Measurements from ENCODE around the gene TMTC2. TPM values are rescaled to one million over a fixed set of nuclear protein-coding genes. Genes with fewer than 3 reads are reported as not detected.

Gene TMTC2
- total RNA-seq, 1 donor from 2014 or later, result 25.5 TPM

GRCh38 chr12:82666830-82667229 is 19.9 kb upstream of the TMTC2 start:
- no peak for TF ChIP-seq EZH2 (IDR thresholded peaks at IDR 0.05)
- no peak for TF ChIP-seq EZH2phosphoT487 (IDR thresholded peaks at IDR 0.05)
- TF ChIP-seq CTCF (IDR thresholded peaks at IDR 0.05), result no peak

GRCh38 chr12:82671673-82672195 is 15.0 kb upstream of the TMTC2 start:
- Histone ChIP-seq H3K4me2 (no peak overlapping the region), H3F3A (ENCODE audit: low read depth) (no peaks in the 10 kb centered on the region), H3K9me3 (ENCODE audit: low read depth) (no peaks in the 10 kb centered on the region), H3K4me3 (no peak overlapping the region), H3K27ac (no peak overlapping the region), H4K20me1 (ENCODE audit: low read depth) (no peaks in the 10 kb centered on the region), H3K4me1 (no peaks in the 10 kb centered on the region), H2AFZ (replicated peaks) (no peak overlapping the region), H3K9ac (no peak overlapping the region), H3K36me3 (no peaks in the 10 kb centered on the region), H3K79me2 (ENCODE audit: low read depth) (no peaks in the 10 kb centered on the region), H3K27me3 (no peaks in the 10 kb centered on the region)
- Mint-ChIP-seq H3K4me3 (no peak overlapping the region), H3K27ac (no peak overlapping the region), H3K4me1 (peaks cover 3% of the 10 kb centered on the region), H3K36me3 (no peaks in the 10 kb centered on the region), H3K9me3 (no peaks in the 10 kb centered on the region), H3K27me3 (ENCODE audit: insufficient read depth, low read depth) (no peaks in the 10 kb centered on the region)
- TF ChIP-seq CTCF (IDR thresholded peaks at IDR 0.05), result no peak
- TF ChIP-seq EZH2 (IDR thresholded peaks at IDR 0.05), result no peak
- TF ChIP-seq EZH2phosphoT487 (IDR thresholded peaks at IDR 0.05), result no peak
- no peak for DNase-seq (ENCODE audit: low spot score)

More at GRCh38 chr12:82666830-82667229, 19.9 kb upstream of the TMTC2 start:
- Mint-ChIP-seq H3K36me3 (no peaks in the 10 kb centered on the region), H3K9me3 (no peaks in the 10 kb centered on the region), H3K27ac (no peak overlapping the region), H3K4me1 (peaks cover 29% of the 10 kb centered on the region), H3K4me3 (no peak overlapping the region), H3K27me3 (ENCODE audit: insufficient read depth, low read depth) (no peaks in the 10 kb centered on the region)
- H3K79me2 ChIP-seq (ENCODE audit: low read depth), result no peaks in the 10 kb centered on the region
- no peaks in the 10 kb centered on the region for H3K9me3 ChIP-seq (ENCODE audit: low read depth)
- H3K4me3 ChIP-seq, result no peak overlapping the region
- no peak overlapping the region for H3K9ac ChIP-seq
- H3K4me1 ChIP-seq, result peaks cover 7% of the 10 kb centered on the region
- peak overlapping the region; percentile 50 for H2AFZ ChIP-seq (replicated peaks)
- H3F3A ChIP-seq (ENCODE audit: low read depth), result no peaks in the 10 kb centered on the region
- no peaks in the 10 kb centered on the region for H3K27me3 ChIP-seq
- H3K4me2 ChIP-seq, result no peak overlapping the region
- no peaks in the 10 kb centered on the region for H4K20me1 ChIP-seq (ENCODE audit: low read depth)
- no peak for DNase-seq (ENCODE audit: low spot score)
- no peak overlapping the region for H3K27ac ChIP-seq
- no peaks in the 10 kb centered on the region for H3K36me3 ChIP-seq

- H4K20me1 ChIP-seq (ENCODE audit: low read depth), result no peaks in the 10 kb centered on the region
- DNase-seq (ENCODE audit: low spot score), result no peak
- no peaks in the 10 kb centered on the region for H3K79me2 ChIP-seq (ENCODE audit: low read depth)
- TF ChIP-seq CTCF (IDR thresholded peaks at IDR 0.05) (no peak), EZH2 (IDR thresholded peaks at IDR 0.05) (no peak), EZH2phosphoT487 (IDR thresholded peaks at IDR 0.05) (no peak)
- H3K36me3 ChIP-seq, result no peaks in the 10 kb centered on the region
- H3F3A ChIP-seq (ENCODE audit: low read depth), result no peaks in the 10 kb centered on the region
- H3K9me3 Mint-ChIP-seq, result no peaks in the 10 kb centered on the region
- no peaks in the 10 kb centered on the region for H3K27me3 ChIP-seq
- H2AFZ ChIP-seq (replicated peaks), result no peak overlapping the region
- H3K27ac Mint-ChIP-seq, result no peak overlapping the region
- H3K4me2 ChIP-seq, result no peak overlapping the region
- H3K27ac ChIP-seq, result no peak overlapping the region
- no peaks in the 10 kb centered on the region for H3K9me3 ChIP-seq (ENCODE audit: low read depth)
- H3K4me1 ChIP-seq, result no peaks in the 10 kb centered on the region
- no peak overlapping the region for H3K9ac ChIP-seq
- no peaks in the 10 kb centered on the region for H3K27me3 Mint-ChIP-seq (ENCODE audit: insufficient read depth, low read depth)
- no peak overlapping the region for H3K4me3 Mint-ChIP-seq
- H3K36me3 Mint-ChIP-seq, result no peaks in the 10 kb centered on the region
- no peak overlapping the region for H3K4me3 ChIP-seq
- H3K4me1 Mint-ChIP-seq, result peaks cover 7% of the 10 kb centered on the region
These were observed 13.8 kb upstream of the TMTC2 start for GRCh38 chr12:82672811-82673495.
